Measurements from ENCODE around the gene C22orf31. TPM values are rescaled to one million over a fixed set of nuclear protein-coding genes. Genes with fewer than 3 reads are reported as not detected.

The C22orf31 gene
- total RNA-seq = not detected in 2 replicates

GRCh38 chr22:29061773-29062172 is at the start of gene C22orf31:
TSS of gene C22orf31 (minus strand) at chr22:29061831. CDS start at chr22:29061792, 39 bp downstream.

GRCh38 chr22:29072979-29073617 is 11.5 kb upstream of the C22orf31 start, which contains the start of gene KREMEN1:
TSS of gene KREMEN1 (plus strand) at chr22:29073035. CDS start at chr22:29073131, 96 bp downstream.

Other genes starting within 250 kb of the C22orf31 start
- gene ZNRF3, start 178.3 kb downstream of the C22orf31 start, total RNA-seq = 6.1 and 7.1 TPM in 2 replicates
- 35.0 and 39.3 TPM in 2 replicates for gene KREMEN1, start 11.2 kb upstream of the C22orf31 start, total RNA-seq
- gene EMID1, start 144.1 kb upstream of the C22orf31 start, total RNA-seq = 4.0 and 6.8 TPM in 2 replicates
- gene RHBDD3, start 206.2 kb upstream of the C22orf31 start, total RNA-seq = 29.0 and 30.2 TPM in 2 replicates
- 211 and 220 TPM in 2 replicates for gene EWSR1, start 206.4 kb upstream of the C22orf31 start, total RNA-seq
- gene GAS2L1, start 244.8 kb upstream of the C22orf31 start, total RNA-seq = 25.8 and 33.5 TPM in 2 replicates